ENCODE results near the gene CDKAL1.
A peak's percentile ranks its signal among the peaks of the same experiment; 100 is the strongest.

CDKAL1 gene

GRCh38 chr6:20877008-20877937 is 343.0 kb downstream of the CDKAL1 start:
- intact Hi-C loops (cut with micrococcal nuclease), result loop anchor here (2.0 kb wide), 1 partner anchor 712 kb away; no protein-coding TSS in a partner anchor

GRCh38 chr6:20879121-20879520 is 344.9 kb downstream of the CDKAL1 start:
- intact Hi-C loops (cut with micrococcal nuclease), result no loop called here
- no peak overlapping the region for H3K4me3 Mint-ChIP-seq
- peak overlapping the region; percentile 52 for H3K27ac Mint-ChIP-seq
- H3K9me3 Mint-ChIP-seq, result peaks cover 22% of the 10 kb centered on the region
- H3K36me3 Mint-ChIP-seq (ENCODE audit: low read depth), result peaks cover 12% of the 10 kb centered on the region
- H3K4me1 Mint-ChIP-seq (ENCODE audit: low read depth), result peaks cover 21% of the 10 kb centered on the region
- no peaks in the 10 kb centered on the region for H3K27me3 Mint-ChIP-seq

More at GRCh38 chr6:20877008-20877937, 343.0 kb downstream of the CDKAL1 start:
- peaks cover 21% of the 10 kb centered on the region for H3K4me1 Mint-ChIP-seq (ENCODE audit: low read depth)
- peak overlapping the region; percentile 68 for H3K27ac Mint-ChIP-seq
- H3K9me3 Mint-ChIP-seq, result peaks cover 6% of the 10 kb centered on the region
- H3K27me3 Mint-ChIP-seq, result no peaks in the 10 kb centered on the region
- H3K4me3 Mint-ChIP-seq, result no peak overlapping the region
- peaks cover 8% of the 10 kb centered on the region for H3K36me3 Mint-ChIP-seq (ENCODE audit: low read depth)

- intact Hi-C loops (cut with micrococcal nuclease), result no loop called here
- peaks cover 21% of the 10 kb centered on the region for H3K4me1 Mint-ChIP-seq (ENCODE audit: low read depth)
- H3K9me3 Mint-ChIP-seq, result peaks cover 26% of the 10 kb centered on the region
- peak overlapping the region; percentile 52 for H3K27ac Mint-ChIP-seq
- H3K27me3 Mint-ChIP-seq, result no peaks in the 10 kb centered on the region
- no peak overlapping the region for H3K4me3 Mint-ChIP-seq
- H3K36me3 Mint-ChIP-seq (ENCODE audit: low read depth), result peaks cover 12% of the 10 kb centered on the region
Observed at GRCh38 chr6:20879526-20879925, 345.3 kb downstream of the CDKAL1 start.

- H3K9me3 Mint-ChIP-seq, result peaks cover 45% of the 10 kb centered on the region
- H3K27ac Mint-ChIP-seq, result no peak overlapping the region
- peaks cover 12% of the 10 kb centered on the region for H3K36me3 Mint-ChIP-seq (ENCODE audit: low read depth)
- intact Hi-C loops (cut with micrococcal nuclease), result no loop called here
- H3K27me3 Mint-ChIP-seq, result no peaks in the 10 kb centered on the region
- no peak overlapping the region for H3K4me3 Mint-ChIP-seq
- H3K4me1 Mint-ChIP-seq (ENCODE audit: low read depth), result peaks cover 21% of the 10 kb centered on the region
Observed at GRCh38 chr6:20881365-20881764, 347.1 kb downstream of the CDKAL1 start.

- Mint-ChIP-seq H3K27ac (no peak overlapping the region), H3K4me3 (no peak overlapping the region), H3K9me3 (peaks cover 51% of the 10 kb centered on the region), H3K36me3 (ENCODE audit: low read depth) (peaks cover 12% of the 10 kb centered on the region), H3K4me1 (ENCODE audit: low read depth) (peaks cover 21% of the 10 kb centered on the region), H3K27me3 (no peaks in the 10 kb centered on the region)
- intact Hi-C loops (cut with micrococcal nuclease), result no loop called here
Observed at GRCh38 chr6:20882014-20882413, 347.8 kb downstream of the CDKAL1 start.

GRCh38 chr6:20885076-20885475 is 350.8 kb downstream of the CDKAL1 start:
- Mint-ChIP-seq H3K4me1 (ENCODE audit: low read depth) (no peaks in the 10 kb centered on the region), H3K27ac (no peak overlapping the region)

GRCh38 chr6:20891161-20891560 is 356.9 kb downstream of the CDKAL1 start:
- Mint-ChIP-seq H3K9me3 (peaks cover 19% of the 10 kb centered on the region), H3K27me3 (no peaks in the 10 kb centered on the region), H3K27ac (no peak overlapping the region), H3K4me1 (ENCODE audit: low read depth) (no peaks in the 10 kb centered on the region), H3K36me3 (ENCODE audit: low read depth) (peaks cover 6% of the 10 kb centered on the region), H3K4me3 (no peak overlapping the region)
- intact Hi-C loops (cut with micrococcal nuclease), result no loop called here

More at GRCh38 chr6:20885076-20885475, 350.8 kb downstream of the CDKAL1 start:
- H3K4me3 Mint-ChIP-seq, result no peak overlapping the region
- H3K36me3 Mint-ChIP-seq (ENCODE audit: low read depth), result peaks cover 18% of the 10 kb centered on the region
- intact Hi-C loops (cut with micrococcal nuclease), result no loop called here
- no peaks in the 10 kb centered on the region for H3K27me3 Mint-ChIP-seq
- peaks cover 61% of the 10 kb centered on the region for H3K9me3 Mint-ChIP-seq

- no peak overlapping the region for H3K4me3 Mint-ChIP-seq
- intact Hi-C loops (cut with micrococcal nuclease), result no loop called here
- no peaks in the 10 kb centered on the region for H3K4me1 Mint-ChIP-seq (ENCODE audit: low read depth)
- H3K36me3 Mint-ChIP-seq (ENCODE audit: low read depth), result peaks cover 3% of the 10 kb centered on the region
- H3K9me3 Mint-ChIP-seq, result peaks cover 7% of the 10 kb centered on the region
- no peak overlapping the region for H3K27ac Mint-ChIP-seq
- H3K27me3 Mint-ChIP-seq, result no peaks in the 10 kb centered on the region
Observed at GRCh38 chr6:20892365-20892764, 358.1 kb downstream of the CDKAL1 start.

- no peaks in the 10 kb centered on the region for H3K4me1 Mint-ChIP-seq (ENCODE audit: low read depth)
Observed at GRCh38 chr6:20893412-20893811, 359.2 kb downstream of the CDKAL1 start.

GRCh38 chr6:20900389-20901160 is 366.3 kb downstream of the CDKAL1 start:
- Mint-ChIP-seq H3K4me3 (no peak overlapping the region), H3K27me3 (no peaks in the 10 kb centered on the region), H3K9me3 (peaks cover 14% of the 10 kb centered on the region), H3K27ac (no peak overlapping the region), H3K36me3 (ENCODE audit: low read depth) (peaks cover 17% of the 10 kb centered on the region), H3K4me1 (ENCODE audit: low read depth) (no peaks in the 10 kb centered on the region)
- intact Hi-C loops (cut with micrococcal nuclease), result no loop called here

More at GRCh38 chr6:20893412-20893811, 359.2 kb downstream of the CDKAL1 start:
- intact Hi-C loops (cut with micrococcal nuclease), result no loop called here
- Mint-ChIP-seq H3K36me3 (ENCODE audit: low read depth) (no peaks in the 10 kb centered on the region), H3K27me3 (no peaks in the 10 kb centered on the region), H3K9me3 (no peaks in the 10 kb centered on the region), H3K27ac (no peak overlapping the region), H3K4me3 (no peak overlapping the region)

- Mint-ChIP-seq H3K9me3 (peaks cover 15% of the 10 kb centered on the region), H3K27me3 (no peaks in the 10 kb centered on the region), H3K4me1 (ENCODE audit: low read depth) (peaks cover 7% of the 10 kb centered on the region), H3K27ac (no peak overlapping the region), H3K4me3 (no peak overlapping the region), H3K36me3 (ENCODE audit: low read depth) (peaks cover 17% of the 10 kb centered on the region)
- intact Hi-C loops (cut with micrococcal nuclease), result no loop called here
Observed at GRCh38 chr6:20905377-20905776, 371.1 kb downstream of the CDKAL1 start.

- Mint-ChIP-seq H3K4me3 (no peak overlapping the region), H3K27ac (no peak overlapping the region), H3K27me3 (no peaks in the 10 kb centered on the region), H3K9me3 (peaks cover 15% of the 10 kb centered on the region), H3K4me1 (ENCODE audit: low read depth) (peaks cover 7% of the 10 kb centered on the region), H3K36me3 (ENCODE audit: low read depth) (peaks cover 14% of the 10 kb centered on the region)
- intact Hi-C loops (cut with micrococcal nuclease), result no loop called here
Observed at GRCh38 chr6:20906945-20907344, 372.7 kb downstream of the CDKAL1 start.

- intact Hi-C loops (cut with micrococcal nuclease), result no loop called here
- Mint-ChIP-seq H3K27me3 (no peaks in the 10 kb centered on the region), H3K36me3 (ENCODE audit: low read depth) (peaks cover 11% of the 10 kb centered on the region), H3K4me1 (ENCODE audit: low read depth) (peaks cover 7% of the 10 kb centered on the region), H3K27ac (no peak overlapping the region), H3K9me3 (peaks cover 15% of the 10 kb centered on the region), H3K4me3 (no peak overlapping the region)
Observed at GRCh38 chr6:20907486-20908071, 373.3 kb downstream of the CDKAL1 start.

- no peaks in the 10 kb centered on the region for H3K27me3 Mint-ChIP-seq
- no peak overlapping the region for H3K27ac Mint-ChIP-seq
- peaks cover 8% of the 10 kb centered on the region for H3K36me3 Mint-ChIP-seq (ENCODE audit: low read depth)
- H3K4me1 Mint-ChIP-seq (ENCODE audit: low read depth), result peaks cover 7% of the 10 kb centered on the region
- peaks cover 10% of the 10 kb centered on the region for H3K9me3 Mint-ChIP-seq
- H3K4me3 Mint-ChIP-seq, result no peak overlapping the region
- intact Hi-C loops (cut with micrococcal nuclease), result no loop called here
Observed at GRCh38 chr6:20909621-20910020, 375.4 kb downstream of the CDKAL1 start.

Measured in dendritic cell treated with granulocyte-macrophage colony-stimulating factor and Interleukin-4, amounts not matched to agents 40 ng/mL and 50 ng/mL, for 4 days (primary cell).